Memory B cell (primary cell): Measurements from ENCODE around the gene CCDC88C.
"Not testable (repeated sequence)": the region's sequence is repeated elsewhere in the genome, so short reads cannot be mapped to it uniquely, and the experiment has no call there.

Source experiments
- ATAC-seq: fragments of 150-1000 bp; cut with Tn5 transposase; 2 replicates; pipeline ENCODE4 v1.10.0; 2021; ENCODE audit warnings: low read depth, mild to moderate bottlenecking, moderate library complexity
- DNase-seq, 2 donors: peaks; one replicate each; pipeline ENCODE4 v3.0.0; 2022; ENCODE audit warnings: low spot score in 2 of 2
- H3K27ac Mint-ChIP-seq: one replicate; pipeline ENCODE4 v1.8.0; 2022; ENCODE audit warnings: mild to moderate bottlenecking, moderate library complexity, mixed read lengths
- H3K27me3 Mint-ChIP-seq: one replicate; pipeline ENCODE4 v1.8.0; 2022; ENCODE audit warnings: mixed read lengths
- H3K36me3 Mint-ChIP-seq: one replicate; pipeline ENCODE4 v1.8.0; 2022; ENCODE audit warnings: mild to moderate bottlenecking, mixed read lengths
- H3K4me1 Mint-ChIP-seq: one replicate; pipeline ENCODE4 v1.8.0; 2022; ENCODE audit warnings: mixed read lengths
- H3K4me3 Mint-ChIP-seq: one replicate; pipeline ENCODE4 v1.8.0; 2022; ENCODE audit warnings: mild to moderate bottlenecking, moderate library complexity, mixed read lengths
- H3K9me3 Mint-ChIP-seq: one replicate; pipeline ENCODE4 v1.8.0; 2022; ENCODE audit warnings: mixed read lengths

The CCDC88C gene

DNA sequence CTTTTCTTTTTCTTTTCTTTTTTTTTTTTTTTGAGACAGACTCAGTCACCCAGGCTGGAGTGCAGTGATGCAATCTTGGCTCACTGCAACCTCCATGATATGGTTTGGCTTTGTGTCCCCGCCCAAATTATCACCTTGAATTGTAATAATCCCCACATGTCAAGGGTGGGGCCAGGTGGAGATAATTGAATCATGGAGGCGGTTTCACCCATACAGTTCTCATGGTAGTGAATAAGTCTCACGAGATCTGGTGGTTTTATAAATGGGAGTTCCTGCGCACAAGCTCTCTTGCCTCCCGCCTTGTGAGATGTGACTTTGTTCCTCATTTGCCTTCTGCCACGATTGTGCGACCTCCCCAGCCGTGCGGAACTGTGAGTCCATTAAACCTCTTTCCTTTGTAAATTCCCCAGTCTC, 7.9 kb upstream of the CCDC88C start:
- H3K4me1 Mint-ChIP-seq, result not testable (repeated sequence)

GRCh38 chr14:91424813-91425530, 7.4 kb upstream of the CCDC88C start:
- H3K36me3 Mint-ChIP-seq, result no peaks in the 10 kb centered on the region
- H3K27ac Mint-ChIP-seq, result no peak overlapping the region
- peaks cover 9% of the 10 kb centered on the region for H3K4me1 Mint-ChIP-seq
- no peaks in the 10 kb centered on the region for H3K27me3 Mint-ChIP-seq
- no peak for DNase-seq
- H3K9me3 Mint-ChIP-seq, result peaks cover 2% of the 10 kb centered on the region
- no peak overlapping the region for H3K4me3 Mint-ChIP-seq
- ATAC-seq, result no peak

More for the DNA sequence above, 7.9 kb upstream of the CCDC88C start:
- not testable (repeated sequence) for DNase-seq, H3K36me3 Mint-ChIP-seq, H3K27me3 Mint-ChIP-seq, H3K9me3 Mint-ChIP-seq, H3K27ac Mint-ChIP-seq, H3K4me3 Mint-ChIP-seq
- peak; percentile 58 for ATAC-seq

DNA sequence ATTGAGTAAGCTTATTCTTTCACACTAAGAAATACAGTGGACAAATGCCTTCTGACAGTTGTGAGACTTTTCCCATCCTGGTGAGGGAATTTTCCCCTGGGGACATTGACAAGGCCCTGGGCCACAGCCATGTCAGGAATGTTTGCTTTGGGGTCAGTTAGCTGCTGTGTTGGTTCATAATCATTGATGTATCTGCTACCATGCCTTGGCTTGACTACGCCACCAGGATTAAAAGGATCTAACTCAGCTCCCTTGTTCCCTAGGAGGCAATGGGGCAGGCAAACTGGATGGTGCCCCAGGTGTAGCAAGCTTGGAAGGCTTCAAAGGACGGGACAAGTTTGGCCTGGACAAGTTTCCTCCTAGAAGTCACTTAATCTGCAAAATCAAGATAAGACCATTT, 3.1 kb upstream of the CCDC88C start:
- Mint-ChIP-seq H3K4me3 (no peak overlapping the region), H3K27me3 (no peaks in the 10 kb centered on the region), H3K27ac (no peak overlapping the region), H3K9me3 (peaks cover under 1% of the 10 kb centered on the region), H3K36me3 (peaks cover 4% of the 10 kb centered on the region), H3K4me1 (peaks cover 15% of the 10 kb centered on the region)
- ATAC-seq (no peak), DNase-seq (no peak)

- DNase-seq (no peak), ATAC-seq (no peak)
- H3K9me3 Mint-ChIP-seq, result no peaks in the 10 kb centered on the region
- peaks cover 6% of the 10 kb centered on the region for H3K36me3 Mint-ChIP-seq
- H3K4me3 Mint-ChIP-seq, result no peak overlapping the region
- peak overlapping the region; percentile 86 for H3K27ac Mint-ChIP-seq
- no peaks in the 10 kb centered on the region for H3K27me3 Mint-ChIP-seq
- peaks cover 19% of the 10 kb centered on the region for H3K4me1 Mint-ChIP-seq
Observed at GRCh38 chr14:91419451-91419850, 1.8 kb upstream of the CCDC88C start.

GRCh38 chr14:91419044-91419397, 1.4 kb upstream of the CCDC88C start:
- peak overlapping the region; percentile 86 for H3K27ac Mint-ChIP-seq
- H3K36me3 Mint-ChIP-seq, result peaks cover 7% of the 10 kb centered on the region
- no peaks in the 10 kb centered on the region for H3K27me3 Mint-ChIP-seq
- H3K4me3 Mint-ChIP-seq, result peak overlapping the region; percentile 75
- no peak for DNase-seq
- H3K4me1 Mint-ChIP-seq, result peaks cover 23% of the 10 kb centered on the region
- no peak for ATAC-seq
- no peaks in the 10 kb centered on the region for H3K9me3 Mint-ChIP-seq

DNA sequence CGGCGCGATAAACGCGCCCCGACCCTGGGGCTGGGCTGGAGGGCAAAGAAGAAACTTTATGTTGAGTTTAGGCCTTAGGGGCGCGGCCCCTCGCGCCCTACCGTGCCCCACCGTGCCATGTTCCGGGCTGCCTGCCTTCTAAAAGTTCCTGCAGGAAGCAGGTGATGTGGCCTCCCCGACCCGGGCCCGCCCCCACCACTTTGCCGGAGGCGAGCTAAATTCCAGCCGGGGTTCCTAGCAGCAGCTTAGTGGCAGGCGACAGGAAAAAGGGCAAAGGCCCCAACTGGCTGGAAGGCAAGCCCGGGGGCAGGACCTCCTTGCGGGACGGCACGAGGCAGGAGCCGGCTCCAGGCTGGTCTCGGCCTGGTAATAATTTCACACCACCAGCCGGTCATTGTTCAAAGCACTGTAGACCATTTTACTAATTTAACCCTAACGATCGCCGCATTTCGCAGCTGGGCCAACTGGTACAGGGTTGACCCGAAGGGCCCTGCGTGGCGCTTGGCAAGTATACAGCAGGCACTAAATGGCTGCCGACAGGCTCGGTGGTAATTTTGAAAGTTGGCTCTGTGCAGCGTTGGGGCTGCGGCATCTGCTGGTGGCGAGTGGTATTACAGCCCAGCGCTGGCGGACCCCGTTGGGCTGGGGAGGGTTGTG, 895 bp upstream of the CCDC88C start:
- H3K9me3 Mint-ChIP-seq, result no peaks in the 10 kb centered on the region
- H3K4me1 Mint-ChIP-seq, result peaks cover 27% of the 10 kb centered on the region
- peak overlapping the region; percentile 86 for H3K27ac Mint-ChIP-seq
- ATAC-seq, result peak; percentile 18
- no peaks in the 10 kb centered on the region for H3K27me3 Mint-ChIP-seq
- DNase-seq, result peak; percentile 85 to 96
- peak overlapping the region; percentile 75 for H3K4me3 Mint-ChIP-seq
- H3K36me3 Mint-ChIP-seq, result peaks cover 11% of the 10 kb centered on the region

GRCh38 chr14:91417983-91418386, 365 bp upstream of the CCDC88C start:
- DNase-seq, result peak; percentile 77 to 91
- H3K27ac Mint-ChIP-seq, result peak overlapping the region; percentile 86
- ATAC-seq, result peak; percentile 54

DNA sequence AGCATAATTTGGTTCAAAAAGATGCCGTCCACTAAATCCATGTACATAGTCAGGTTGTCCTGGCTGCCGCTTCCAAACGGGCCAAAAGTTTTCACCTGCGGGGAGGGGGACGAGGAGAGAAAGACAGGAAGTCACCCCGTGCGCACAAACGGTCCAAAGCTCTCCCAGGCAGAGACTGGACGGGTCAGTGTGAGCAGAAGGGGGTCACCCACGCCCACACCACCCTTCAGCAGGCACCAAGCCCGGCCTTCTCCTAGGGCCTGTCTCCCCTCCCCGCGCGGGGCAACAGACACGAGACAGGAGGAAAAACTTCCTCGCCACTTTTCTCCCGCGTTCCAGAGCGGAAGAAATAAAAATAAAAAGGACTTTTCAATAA, 888 bp downstream of the CCDC88C start:
- no peaks in the 10 kb centered on the region for H3K9me3 Mint-ChIP-seq
- peak overlapping the region; percentile 99 for H3K27ac Mint-ChIP-seq
- H3K36me3 Mint-ChIP-seq, result peaks cover 16% of the 10 kb centered on the region
- peaks cover 39% of the 10 kb centered on the region for H3K4me1 Mint-ChIP-seq
- DNase-seq (peak in 1 of 2 donors; percentile 42), ATAC-seq (no peak)
- H3K27me3 Mint-ChIP-seq, result no peaks in the 10 kb centered on the region
- H3K4me3 Mint-ChIP-seq, result peak overlapping the region; percentile 100

More at GRCh38 chr14:91417983-91418386, 365 bp upstream of the CCDC88C start:
- Mint-ChIP-seq H3K4me1 (peaks cover 32% of the 10 kb centered on the region), H3K4me3 (peak overlapping the region; percentile 75), H3K27me3 (no peaks in the 10 kb centered on the region), H3K9me3 (no peaks in the 10 kb centered on the region), H3K36me3 (peaks cover 13% of the 10 kb centered on the region)

- peaks cover 44% of the 10 kb centered on the region for H3K4me1 Mint-ChIP-seq
- DNase-seq, result peak; percentile 56 to 74
- no peaks in the 10 kb centered on the region for H3K27me3 Mint-ChIP-seq
- peaks cover 17% of the 10 kb centered on the region for H3K36me3 Mint-ChIP-seq
- ATAC-seq, result peak; percentile 61
- H3K27ac Mint-ChIP-seq, result peak overlapping the region; percentile 99
- H3K9me3 Mint-ChIP-seq, result no peaks in the 10 kb centered on the region
- peak overlapping the region; percentile 100 for H3K4me3 Mint-ChIP-seq
Observed at GRCh38 chr14:91415794-91416743, 1.6 kb downstream of the CCDC88C start.

GRCh38 chr14:91414475-91414833, 3.2 kb downstream of the CCDC88C start:
- Mint-ChIP-seq H3K27me3 (no peaks in the 10 kb centered on the region), H3K4me1 (peaks cover 57% of the 10 kb centered on the region), H3K36me3 (peaks cover 25% of the 10 kb centered on the region), H3K4me3 (peak overlapping the region; percentile 100), H3K9me3 (no peaks in the 10 kb centered on the region), H3K27ac (peak overlapping the region; percentile 99)
- DNase-seq (no peak), ATAC-seq (no peak)

DNA sequence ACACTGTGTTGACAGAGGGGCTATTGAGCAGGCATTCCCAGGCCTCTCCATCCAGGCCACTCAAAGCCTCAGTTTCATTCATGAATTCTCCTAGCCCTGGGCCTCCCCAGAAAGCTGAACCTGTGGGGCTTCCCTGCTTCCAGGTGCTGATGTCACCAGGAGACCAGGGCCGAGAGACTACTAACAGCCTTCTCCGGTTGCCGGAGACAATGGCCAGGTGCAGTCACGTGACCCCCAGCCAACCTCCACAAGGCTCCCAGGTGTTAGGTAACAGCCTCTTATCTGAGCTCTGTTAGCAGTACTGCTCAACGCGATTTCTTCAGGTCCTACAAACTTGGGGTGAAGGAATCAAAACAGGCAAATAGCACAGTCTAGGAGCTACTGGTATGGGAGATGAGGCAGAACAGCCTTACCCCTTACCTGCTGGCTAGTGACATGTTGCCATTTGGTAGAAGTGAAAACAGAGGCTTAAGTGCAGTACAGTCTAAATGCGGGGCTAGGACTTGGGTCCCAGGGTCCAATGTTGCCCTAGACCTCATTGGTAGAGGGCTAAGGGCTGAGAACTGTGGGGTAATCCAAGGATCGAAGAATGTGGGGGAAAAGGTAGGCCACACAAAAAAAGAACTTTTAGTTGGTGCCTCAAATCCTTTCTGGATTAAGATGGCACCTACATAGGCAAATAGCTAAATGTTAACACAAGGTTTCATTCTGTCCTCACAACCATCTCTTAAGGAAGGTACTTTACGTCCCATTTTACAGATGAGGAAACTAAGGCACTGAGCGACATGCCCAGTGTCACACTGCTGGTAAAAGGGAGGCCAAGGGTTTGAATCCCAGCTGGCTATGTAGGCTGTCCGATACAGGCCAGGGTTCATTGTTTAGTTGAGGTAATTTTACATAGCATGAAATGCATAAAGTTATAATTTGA, 3.8 kb downstream of the CCDC88C start:
- Mint-ChIP-seq H3K4me1 (peaks cover 53% of the 10 kb centered on the region), H3K27me3 (no peaks in the 10 kb centered on the region), H3K36me3 (peaks cover 26% of the 10 kb centered on the region), H3K4me3 (peak overlapping the region; percentile 100), H3K9me3 (no peaks in the 10 kb centered on the region), H3K27ac (peak overlapping the region; percentile 99)
- DNase-seq (no peak), ATAC-seq (no peak)

GRCh38 chr14:91412939-91413338, 4.7 kb downstream of the CCDC88C start:
- Mint-ChIP-seq H3K9me3 (no peaks in the 10 kb centered on the region), H3K36me3 (peaks cover 33% of the 10 kb centered on the region), H3K27ac (peak overlapping the region; percentile 99), H3K4me1 (peaks cover 57% of the 10 kb centered on the region), H3K4me3 (peak overlapping the region; percentile 100), H3K27me3 (no peaks in the 10 kb centered on the region)
- DNase-seq, result no peak
- no peak for ATAC-seq
